IMR-90 (cell line): Measurements from ENCODE around the gene LGALSL. TPM values are rescaled to one million over a fixed set of nuclear protein-coding genes. Genes with fewer than 3 reads are reported as not detected.

Experiments used
- ATAC-seq: fragments of 200-7000 bp; cut with Tn5 transposase; 2 replicates; pipeline ENCODE4 v1.9.1; 2020; ENCODE audit warnings: low read depth, mild to moderate bottlenecking, moderate library complexity
- BruUV-seq: library from RNA; stranded (reverse); fragments of 400-500 nt; replicated peaks from 2 replicates; lab custom pipeline; 2021; lab: Mats Ljungman, UMichigan
- CTCF ChIA-PET: fragments of 300-600 bp; formaldehyde crosslinking; extraction: SDS; loops from one replicate; lab custom pipeline; 2021; ENCODE audit warnings: antibody characterized with exemption; lab: Yijun Ruan, JAX
- POLR2A ChIA-PET: fragments of 300-600 bp; sonication (Branson Sonifier 250); formaldehyde crosslinking; loops from one replicate; lab custom pipeline; 2022; ENCODE audit warnings: antibody characterized with exemption; ENCODE audit not compliant: unreplicated experiment; lab: Charles Lee
- DNase-seq: peaks from one replicate; pipeline ENCODE4 v3.0.0; 2013
- H2AFZ ChIP-seq: replicated peaks from 2 replicates; pipeline ENCODE3; 2013; ENCODE audit warnings: low read length, mild to moderate bottlenecking; ENCODE audit not compliant: poor library complexity
- H2AK5ac ChIP-seq: 2 replicates; pipeline ENCODE4 v1.6.1; 2013; ENCODE audit warnings: low read depth, low read length, inconsistent platforms
- H2AK9ac ChIP-seq: replicated peaks from 2 replicates; pipeline ENCODE3; 2013; ENCODE audit warnings: mild to moderate bottlenecking, low read depth, low read length, moderate library complexity; ENCODE audit not compliant: poor library complexity
- H2BK120ac ChIP-seq: 2 replicates; pipeline ENCODE4 v1.6.1; 2013; ENCODE audit warnings: low read depth, low read length, inconsistent platforms
- H2BK15ac ChIP-seq: 3 replicates; pipeline ENCODE4 v1.6.1; 2013; ENCODE audit warnings: low read depth, low read length, inconsistent platforms
- H2BK20ac ChIP-seq: 2 replicates; pipeline ENCODE4 v1.6.1; 2013; ENCODE audit warnings: low read depth, mild to moderate bottlenecking, inconsistent platforms, low read length, moderate library complexity
- H2BK5ac ChIP-seq: 2 replicates; pipeline ENCODE4 v1.6.1; 2013; ENCODE audit warnings: mild to moderate bottlenecking, low read depth, low read length, inconsistent platforms; ENCODE audit not compliant: poor library complexity, severe bottlenecking
- H3K14ac ChIP-seq: replicated peaks from 2 replicates; pipeline ENCODE4 v1.6.1; 2013; ENCODE audit warnings: low read depth, low read length, inconsistent platforms
- H3K18ac ChIP-seq: 2 replicates; pipeline ENCODE4 v1.6.1; 2013; ENCODE audit warnings: low read depth, low read length, control low read depth
- H3K23ac ChIP-seq: 2 replicates; pipeline ENCODE4 v1.6.1; 2013; ENCODE audit warnings: low read depth, low read length, inconsistent platforms
- H3K27ac ChIP-seq: 2 replicates; pipeline ENCODE4 v1.5.1; 2013; ENCODE audit warnings: mild to moderate bottlenecking, control low read depth, low read length; ENCODE audit not compliant: insufficient read depth
- H3K27me3 ChIP-seq: 2 replicates; pipeline ENCODE4 v1.6.1; 2013; ENCODE audit warnings: low read length; ENCODE audit not compliant: control insufficient read depth, insufficient read depth
- H3K36me3 ChIP-seq: 2 replicates; pipeline ENCODE4 v1.6.1; 2013; ENCODE audit warnings: low read length, mixed read lengths; ENCODE audit not compliant: control insufficient read depth, insufficient read depth
- H3K4ac ChIP-seq: 2 replicates; pipeline ENCODE4 v1.6.1; 2013; ENCODE audit warnings: low read depth, low read length, inconsistent platforms
- H3K4me1 ChIP-seq: 2 replicates; pipeline ENCODE4 v1.6.1; 2013; ENCODE audit warnings: low read length, mixed read lengths; ENCODE audit not compliant: control insufficient read depth, insufficient read depth
- H3K4me2 ChIP-seq: 2 replicates; pipeline ENCODE4 v1.6.1; 2013; ENCODE audit warnings: low read depth, mild to moderate bottlenecking, control low read depth, low read length, moderate library complexity
- H3K4me3 ChIP-seq: 2 replicates; pipeline ENCODE4 v1.5.1; 2013; ENCODE audit warnings: low read depth, mild to moderate bottlenecking, control low read depth, low read length, moderate library complexity; ENCODE audit not compliant: insufficient read depth
- H3K56ac ChIP-seq: 2 replicates; pipeline ENCODE4 v1.6.1; 2013; ENCODE audit warnings: low read length, inconsistent platforms; ENCODE audit not compliant: insufficient read depth; ENCODE audit errors: extremely low read depth
- H3K79me1 ChIP-seq, 2 experiments: 2 replicates each; pipeline ENCODE4 v1.6.1; 2013; ENCODE audit warnings: low read length in 2 of 2, inconsistent platforms in 1 of 2, low read depth in 1 of 2
- H3K9ac ChIP-seq: 2 replicates; pipeline ENCODE4 v1.6.1; 2013; ENCODE audit warnings: low read depth, low read length, control low read depth
- H3K9me1 ChIP-seq: 2 replicates; pipeline ENCODE4 v1.6.1; 2013; ENCODE audit warnings: low read length, inconsistent platforms; ENCODE audit not compliant: insufficient read depth
- H3K9me3 ChIP-seq: 2 replicates; pipeline ENCODE4 v1.6.1; 2013; ENCODE audit warnings: low read length; ENCODE audit not compliant: control insufficient read depth, insufficient read depth
- H4K20me1 ChIP-seq: 2 replicates; pipeline ENCODE4 v1.6.1; 2013; ENCODE audit warnings: low read length, inconsistent platforms; ENCODE audit not compliant: insufficient read depth
- H4K5ac ChIP-seq: 2 replicates; pipeline ENCODE4 v1.6.1; 2013; ENCODE audit warnings: mild to moderate bottlenecking, low read depth, low read length, control low read depth
- H4K8ac ChIP-seq, 2 experiments: 2 replicates each; pipeline ENCODE4 v1.6.1; 2013; ENCODE audit warnings: low read depth in 2 of 2, low read length in 2 of 2, control low read depth in 1 of 2, inconsistent platforms in 1 of 2
- H4K91ac ChIP-seq: 2 replicates; pipeline ENCODE4 v1.6.1; 2013; ENCODE audit warnings: low read depth, low read length, inconsistent platforms; ENCODE audit not compliant: insufficient read depth
- CEBPB ChIP-seq: IDR thresholded peaks from 2 replicates; pipeline ENCODE4 v1.6.1; 2012; ENCODE audit warnings: low read depth, low read length, improper control_type of control experiment
- CHD1 ChIP-seq: IDR thresholded peaks from 2 replicates; pipeline ENCODE4 v1.6.1; 2012; ENCODE audit warnings: low read depth, low read length, improper control_type of control experiment
- FOS ChIP-seq: fragments of 150-350 bp; IDR thresholded peaks from 2 replicates; pipeline ENCODE4 v1.6.1; 2016; ENCODE audit warnings: low read depth, low read length
- RCOR1 ChIP-seq: IDR thresholded peaks from 2 replicates; pipeline ENCODE4 v1.6.1; 2012; ENCODE audit warnings: mild to moderate bottlenecking, low read length, improper control_type of control experiment; ENCODE audit not compliant: insufficient replicate concordance
- RFX5 ChIP-seq: IDR thresholded peaks from 2 replicates; pipeline ENCODE4 v1.8.0; 2012; ENCODE audit warnings: low read depth, mild to moderate bottlenecking, low read length, moderate library complexity
- SMC3 ChIP-seq: fragments of 150-350 bp; IDR thresholded peaks from 2 replicates; pipeline ENCODE4 v1.6.1; 2016; ENCODE audit warnings: low read depth, mild to moderate bottlenecking, antibody characterized with exemption, low read length, moderate library complexity
- WGBS, 2 experiments: methylation state at CpG; one replicate each; pipeline versions ENCODE4 v1.1.5 to v1.1.7; 2013; ENCODE audit warnings: missing lambda C conversion rate in 2 of 2; ENCODE audit not compliant: insufficient read length in 1 of 2; ENCODE audit errors: extremely low coverage in 2 of 2; 5-methylcytosine and 5-hydroxymethylcytosine counted together
- dilution Hi-C: fragments of 300-500 bp; cut with HindIII; formaldehyde crosslinking; loops from one replicate; pipeline ENCODE4 v1.14.3; 2018; ENCODE audit warnings: low sequenced_read_pairs; ENCODE audit not compliant: unreplicated experiment
- in situ Hi-C: fragments of 300-500 bp; cut with MboI; formaldehyde crosslinking; loops from 3 replicates; pipeline ENCODE4 v1.14.3; 2019; ENCODE audit warnings: low sequenced_read_pairs, inconsistent platforms, mixed read lengths
- intact Hi-C: fragments of 100-400 bp; cut with micrococcal nuclease; formaldehyde crosslinking; loops from 2 replicates; pipeline ENCODE4 v1.10.0; 2022
- polyA plus RNA-seq, 3 experiments: library from polyadenylated mRNA; depleted of rRNA; stranded (reverse); fragments of >200 nt; gene quantifications; 2 replicates each; pipeline ENCODE4 v1.2.3, GENCODE V29; 2012; ENCODE audit warnings: low replicate concordance in 1 of 3
- total RNA-seq: library from RNA; depleted of rRNA; stranded (reverse); fragments of >200 nt; gene quantifications from 2 replicates; pipeline ENCODE4 v1.2.3, GENCODE V29; 2012
- TF ChIP-seq, protein P1 (sequence below): fragments of 150-350 bp; IDR thresholded peaks from 2 replicates; pipeline ENCODE4 v1.6.1; 2017; ENCODE audit warnings: mild to moderate bottlenecking, antibody characterized with exemption, low read length, low read depth
- TF ChIP-seq, protein P2 (sequence below): fragments of 150-350 bp; IDR thresholded peaks from 2 replicates; pipeline ENCODE4 v1.6.1; 2016; ENCODE audit warnings: low read depth, mild to moderate bottlenecking, low read length, moderate library complexity, borderline replicate concordance

LGALSL gene
- total and polyA plus RNA-seq, 2 of the 4 experiments (the other 2 are of a cell fraction), result 0.86 to 2.9 TPM

DNA sequence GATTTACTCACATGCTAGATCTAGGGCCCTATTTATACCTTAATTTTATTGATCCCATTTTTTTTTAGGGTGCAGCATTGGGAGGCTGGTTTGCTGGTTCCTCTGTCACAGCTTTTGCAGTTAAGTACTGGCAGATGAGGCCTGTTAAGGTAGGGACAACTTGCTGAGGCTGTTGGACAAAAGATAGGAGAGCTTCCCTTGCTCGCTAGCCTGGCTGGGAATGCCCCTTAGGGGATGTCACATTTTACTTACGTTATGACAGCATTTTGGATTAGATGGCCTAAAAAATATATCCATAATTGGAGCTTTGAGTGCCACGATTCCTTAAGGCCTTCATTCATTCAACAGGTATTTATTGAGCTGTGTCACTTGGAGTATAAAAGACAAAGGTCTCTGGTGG lies 8.2 kb downstream of the LGALSL start:
- Histone ChIP-seq H3K23ac (no peak overlapping the region), H4K91ac (no peak overlapping the region), H4K20me1 (no peaks in the 10 kb centered on the region), H2BK5ac (no peak overlapping the region), H3K4me1 (no peaks in the 10 kb centered on the region; the same call in 1 of the 2 replicates), H2BK120ac (no peak overlapping the region), H3K27ac (no peak overlapping the region), H3K4ac (no peak overlapping the region), H4K8ac (no peak overlapping the region), H3K9ac (no peak overlapping the region), H3K79me1 (no peaks in the 10 kb centered on the region), H2AFZ (no peak overlapping the region), H2BK15ac (no peak overlapping the region), H3K27me3 (peaks cover 9% of the 10 kb centered on the region), H4K5ac (no peak overlapping the region), H3K18ac (no peak overlapping the region), H3K9me1 (no peaks in the 10 kb centered on the region), H3K4me3 (no peak overlapping the region), H2BK20ac (no peak overlapping the region), H3K36me3 (no peaks in the 10 kb centered on the region), H3K56ac (no peak overlapping the region), H3K14ac (no peak overlapping the region), H3K4me2 (no peak overlapping the region), H2AK5ac (no peak overlapping the region), H2AK9ac (no peak overlapping the region), H3K9me3 (no peaks in the 10 kb centered on the region)
- ChIA-PET CTCF (no interaction called here), POLR2A (interaction anchor here (0.6 kb wide), 1 partner anchor 20 kb away, joined by 13 read pairs; no protein-coding TSS in a partner anchor)
- DNase-seq (no peak), ATAC-seq (no peak)
- TF ChIP-seq FOS (no peak), SMC3 (no peak), RCOR1 (no peak), RFX5 (no peak), CHD1 (no peak), CEBPB (no peak)
- TF ChIP-seq, protein P1, sequence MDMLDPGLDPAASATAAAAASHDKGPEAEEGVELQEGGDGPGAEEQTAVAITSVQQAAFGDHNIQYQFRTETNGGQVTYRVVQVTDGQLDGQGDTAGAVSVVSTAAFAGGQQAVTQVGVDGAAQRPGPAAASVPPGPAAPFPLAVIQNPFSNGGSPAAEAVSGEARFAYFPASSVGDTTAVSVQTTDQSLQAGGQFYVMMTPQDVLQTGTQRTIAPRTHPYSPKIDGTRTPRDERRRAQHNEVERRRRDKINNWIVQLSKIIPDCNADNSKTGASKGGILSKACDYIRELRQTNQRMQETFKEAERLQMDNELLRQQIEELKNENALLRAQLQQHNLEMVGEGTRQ, result no peak
- TF ChIP-seq, protein P2, sequence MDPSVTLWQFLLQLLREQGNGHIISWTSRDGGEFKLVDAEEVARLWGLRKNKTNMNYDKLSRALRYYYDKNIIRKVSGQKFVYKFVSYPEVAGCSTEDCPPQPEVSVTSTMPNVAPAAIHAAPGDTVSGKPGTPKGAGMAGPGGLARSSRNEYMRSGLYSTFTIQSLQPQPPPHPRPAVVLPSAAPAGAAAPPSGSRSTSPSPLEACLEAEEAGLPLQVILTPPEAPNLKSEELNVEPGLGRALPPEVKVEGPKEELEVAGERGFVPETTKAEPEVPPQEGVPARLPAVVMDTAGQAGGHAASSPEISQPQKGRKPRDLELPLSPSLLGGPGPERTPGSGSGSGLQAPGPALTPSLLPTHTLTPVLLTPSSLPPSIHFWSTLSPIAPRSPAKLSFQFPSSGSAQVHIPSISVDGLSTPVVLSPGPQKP, result no peak
- no TSS peak for BruUV-seq
- in situ Hi-C loops, result no loop called here
- WGBS, 2 experiments, result no CpG with 5 or more reads among the region's 3 CpGs
- dilution Hi-C loops, result no loop called here
- intact Hi-C loops, result no loop called here
